Testis (tissue), 3 donors: Measurements from ENCODE around the gene SERP2. TPM values are rescaled to one million over a fixed set of nuclear protein-coding genes. Genes with fewer than 3 reads are reported as not detected.

Experiments used
- DNase-seq: peaks from one replicate; pipeline ENCODE4 v3.0.0-alpha.2; 2019
- H3K27ac ChIP-seq, 2 donors: fragments of 200-600 bp; sonication (generic); one replicate each; pipeline ENCODE4 v1.5.1; 2019
- H3K27me3 ChIP-seq: fragments of 200-600 bp; sonication (generic); one replicate; pipeline ENCODE4 v1.5.1; 2019
- H3K36me3 ChIP-seq: fragments of 200-600 bp; sonication (generic); one replicate; pipeline ENCODE4 v1.5.1; 2017; ENCODE audit warnings: low read depth; ENCODE audit errors: missing control alignments
- H3K4me1 ChIP-seq: fragments of 200-600 bp; sonication (generic); one replicate; pipeline ENCODE4 v1.5.1; 2019
- H3K4me3 ChIP-seq, 2 donors: fragments of 200-600 bp; sonication (generic); one replicate each; pipeline ENCODE4 v1.5.1; 2017 to 2019
- H3K9me3 ChIP-seq: fragments of 200-600 bp; sonication (generic); one replicate; pipeline ENCODE4 v1.5.1; 2017
- CTCF ChIP-seq, 3 experiments: fragments of 450-650 bp in 2 of 3; fragments of 200-600 bp in 1 of 3; sonication (generic) in 1 of 3; IDR thresholded peaks; one replicate each; pipeline ENCODE4 v1.5.1; 2016 to 2019; ENCODE audit warnings: antibody characterized with exemption in 3 of 3, mild to moderate bottlenecking in 2 of 3, moderate library complexity in 1 of 3
- POLR2A ChIP-seq: fragments of 450-650 bp; IDR thresholded peaks from one replicate; pipeline ENCODE4 v1.6.1; 2017; ENCODE audit warnings: antibody characterized with exemption, mild to moderate bottlenecking, moderate library complexity
- WGBS, 2 donors: methylation state at CpG; one replicate each; pipeline ENCODE4 v1.1.5; 2018; 5-methylcytosine and 5-hydroxymethylcytosine counted together
- intact Hi-C: fragments of 100-400 bp; cut with DNase I; formaldehyde crosslinking; loops from one replicate; pipeline ENCODE4 v1.15.1; 2023; ENCODE audit warnings: low total_unique reads
- polyA plus RNA-seq: library from polyadenylated mRNA; stranded (reverse); fragments of 350-450 nt; fragmentation: Illumina TruSeq; extraction: RNeasy Lipid Tissue Mini Kit (QIAGEN cat#74804); gene quantifications from one replicate; pipeline ENCODE4 v1.2.3, GENCODE V29; 2014; ENCODE audit warnings: low read depth, low replicate concordance; ENCODE audit not compliant: insufficient read depth
- total RNA-seq, 2 donors: library from RNA; depleted of rRNA; stranded (reverse); fragments of >200 nt; gene quantifications; one replicate each; pipeline ENCODE4 v1.2.3, GENCODE V29; 2016

SERP2 gene
- total and polyA plus RNA-seq, 3 donors from 2014 or later: 23.5 to 59.2 (median 31.4) TPM

- Histone ChIP-seq H3K27me3 (no peaks in the 10 kb centered on the region), H3K4me1 (peaks cover 21% of the 10 kb centered on the region), H3K4me3 (no peak overlapping the region), H3K36me3 (no peaks in the 10 kb centered on the region), H3K27ac (peak overlapping the region in 1 of 2 donors; percentile 76), H3K9me3 (no peaks in the 10 kb centered on the region)
- 82 to 85% methylated on average over 8 of the region's 8 CpGs for WGBS, 2 donors
- TF ChIP-seq CTCF (IDR thresholded peaks at IDR 0.05) (no peak), POLR2A (no peak)
- no peak for DNase-seq
- intact Hi-C loops: no loop called here
Measured at GRCh38 chr13:44395976-44396694, 22.5 kb downstream of the SERP2 start.

GRCh38 chr13:44396701-44397580, 23.3 kb downstream of the SERP2 start:
- no peaks in the 10 kb centered on the region for H3K36me3 ChIP-seq
- no peaks in the 10 kb centered on the region for H3K9me3 ChIP-seq
- intact Hi-C loops: no loop called here
- no peaks in the 10 kb centered on the region for H3K27me3 ChIP-seq
- 22 to 32% methylated on average over 22 to 26 of the region's 26 CpGs for WGBS, 2 donors
- no peak for DNase-seq
- H3K4me3 ChIP-seq: no peak overlapping the region
- no peak for TF ChIP-seq POLR2A
- no peak for TF ChIP-seq CTCF (IDR thresholded peaks at IDR 0.05)
- peaks cover 21% of the 10 kb centered on the region for H3K4me1 ChIP-seq
- peak overlapping the region; percentile 0 to 76 for H3K27ac ChIP-seq

GRCh38 chr13:44397766-44398223, 24.2 kb downstream of the SERP2 start:
- TF ChIP-seq POLR2A: no peak
- TF ChIP-seq CTCF (IDR thresholded peaks at IDR 0.05): no peak
- no peak for DNase-seq
- Histone ChIP-seq H3K27ac (peak overlapping the region in 1 of 2 donors; percentile 76), H3K4me1 (peaks cover 21% of the 10 kb centered on the region), H3K9me3 (no peaks in the 10 kb centered on the region), H3K36me3 (no peaks in the 10 kb centered on the region), H3K4me3 (no peak overlapping the region), H3K27me3 (no peaks in the 10 kb centered on the region)
- 50 to 60% methylated on average over 3 of the region's 3 CpGs for WGBS, 2 donors
- intact Hi-C loops: no loop called here

- no peak for DNase-seq
- 90 to 92% methylated on average over 3 of the region's 3 CpGs for WGBS, 2 donors
- Histone ChIP-seq H3K4me1 (peaks cover 14% of the 10 kb centered on the region), H3K27me3 (no peaks in the 10 kb centered on the region), H3K36me3 (no peaks in the 10 kb centered on the region), H3K9me3 (no peaks in the 10 kb centered on the region), H3K27ac (no peak overlapping the region), H3K4me3 (no peak overlapping the region)
- intact Hi-C loops: no loop called here
- TF ChIP-seq CTCF (IDR thresholded peaks at IDR 0.05): no peak
- no peak for TF ChIP-seq POLR2A
Measured at GRCh38 chr13:44398606-44399005, 25.0 kb downstream of the SERP2 start.
